HEK293T (cell line): ENCODE measurements around the gene UNC93B1.

Experiments used
- ELF4 ChIP-seq: fragments of 450-650 bp; IDR thresholded peaks from 2 replicates; pipeline ENCODE4 v1.6.1; 2017; ENCODE audit warnings: antibody characterized with exemption
- FOXK2 ChIP-seq: fragments of 450-650 bp; IDR thresholded peaks from 2 replicates; pipeline ENCODE4 v1.6.1; 2016; ENCODE audit warnings: mild to moderate bottlenecking
- FOXM1 ChIP-seq: fragments of 450-650 bp; IDR thresholded peaks from 2 replicates; pipeline ENCODE4 v1.6.1; 2017; ENCODE audit warnings: mild to moderate bottlenecking, borderline replicate concordance
- L3MBTL2 ChIP-seq: fragments of 450-650 bp; conservative IDR thresholded peaks from 2 replicates; pipeline ENCODE4 v1.6.1; 2016; ENCODE audit warnings: mild to moderate bottlenecking
- LEF1 ChIP-seq: fragments of 450-650 bp; IDR thresholded peaks from 2 replicates; pipeline ENCODE4 v1.6.1; 2017; ENCODE audit warnings: mild to moderate bottlenecking, borderline replicate concordance
- NFRKB ChIP-seq: fragments of 450-650 bp; IDR thresholded peaks from 2 replicates; pipeline ENCODE4 v1.6.1; 2016; ENCODE audit warnings: mild to moderate bottlenecking, moderate library complexity
- SP1 ChIP-seq: fragments of 450-650 bp; IDR thresholded peaks from 2 replicates; pipeline ENCODE4 v1.6.1; 2017
- TARDBP ChIP-seq: fragments of 450-650 bp; IDR thresholded peaks from 2 replicates; pipeline ENCODE4 v1.6.1; 2016
- ZNF384 ChIP-seq: fragments of 450-650 bp; IDR thresholded peaks from 2 replicates; pipeline ENCODE4 v1.6.1; 2016

GRCh38 chr11:68053117-68053516 is 49.2 kb upstream of the UNC93B1 start:
- TF ChIP-seq NFRKB (no peak), SP1 (no peak), ZNF384 (no peak), TARDBP (no peak), FOXK2 (no peak), ELF4 (no peak), FOXM1 (no peak), LEF1 (no peak), L3MBTL2 (no peak)
